ENCODE measurements around the gene GDAP2.

The GDAP2 gene

GRCh38 chr1:117843791-117844190 is 85.6 kb downstream of the GDAP2 start:
- DNase-seq (ENCODE audit: low read depth in 1 of 2, low spot score in 1 of 2): no peak

GRCh38 chr1:117842408-117843170 is 86.8 kb downstream of the GDAP2 start:
- DNase-seq (ENCODE audit: low read depth in 1 of 2, low spot score in 1 of 2): no peak

DNA sequence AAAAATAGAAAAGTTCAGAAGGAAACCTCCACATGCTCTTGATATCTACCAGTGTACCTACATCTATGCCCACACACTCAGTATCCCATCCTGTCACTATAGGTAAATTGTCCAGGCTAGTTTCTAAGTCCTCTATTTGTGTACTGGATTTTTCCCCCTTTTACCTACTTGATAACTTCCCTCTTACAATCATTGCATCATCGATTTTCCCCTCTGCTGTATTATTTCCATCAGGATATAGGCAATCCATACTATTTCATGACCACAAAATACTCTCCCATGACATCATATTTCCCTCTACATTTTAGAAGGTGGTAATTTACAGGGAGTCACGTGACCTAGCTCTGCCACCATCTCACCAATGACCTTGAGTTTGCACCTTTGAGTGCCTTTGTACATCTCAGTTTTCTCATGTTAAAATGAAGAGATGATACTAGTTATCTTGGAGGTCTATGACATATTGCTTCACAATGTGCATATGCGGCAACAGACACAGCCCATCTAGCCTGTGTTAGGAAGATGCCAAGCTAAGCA is 88.2 kb downstream of the GDAP2 start:
- no peak for DNase-seq (ENCODE audit: low read depth in 1 of 2, low spot score in 1 of 2)

GRCh38 chr1:117838911-117839310 is 90.5 kb downstream of the GDAP2 start:
- no peak for DNase-seq (ENCODE audit: low read depth in 1 of 2, low spot score in 1 of 2)

- no peak for DNase-seq (ENCODE audit: low read depth in 1 of 2, low spot score in 1 of 2)
Observed at GRCh38 chr1:117836069-117836468, 93.4 kb downstream of the GDAP2 start.

- no peak for DNase-seq (ENCODE audit: low read depth in 1 of 2, low spot score in 1 of 2)
Observed at GRCh38 chr1:117834416-117834815, 95.0 kb downstream of the GDAP2 start.

DNA sequence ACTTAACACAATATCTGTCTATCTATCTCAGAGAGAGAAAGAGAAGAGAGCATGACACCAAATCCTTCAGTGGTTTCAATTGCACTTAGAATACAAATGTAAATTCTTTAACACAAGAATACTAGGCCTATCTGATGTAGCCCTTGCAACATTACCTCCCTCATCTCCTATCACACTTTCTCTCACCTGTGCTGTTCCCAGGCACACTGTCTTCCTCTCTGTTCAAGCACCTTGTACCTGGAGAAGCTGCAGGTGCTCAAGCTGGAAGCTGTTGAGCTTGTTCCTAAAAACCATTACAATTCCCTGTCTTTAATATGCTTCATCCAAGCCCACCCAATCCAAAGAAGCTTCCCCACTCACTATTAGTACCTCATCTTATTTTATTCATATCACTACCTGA is 97.0 kb downstream of the GDAP2 start:
- DNase-seq (ENCODE audit: low read depth in 1 of 2, low spot score in 1 of 2): no peak

DNA sequence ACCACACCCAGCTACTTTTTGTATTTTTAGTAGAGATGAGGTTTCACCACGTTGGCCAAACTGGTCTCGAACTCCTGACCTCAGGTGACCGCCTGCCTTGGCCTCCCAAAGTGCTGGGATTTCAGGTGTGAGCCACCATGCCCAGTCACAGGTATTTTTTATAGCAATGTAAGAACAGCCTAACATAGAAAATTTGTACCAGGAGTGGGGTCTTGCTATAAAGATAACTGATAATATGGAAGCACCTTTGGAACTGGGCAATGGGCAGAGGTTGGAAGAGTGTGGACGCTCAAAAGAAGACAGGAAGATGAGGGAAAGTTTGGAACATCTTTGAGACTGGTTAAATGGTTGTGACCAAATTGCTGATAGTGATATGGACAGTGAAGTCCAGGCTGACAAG is 99.2 kb downstream of the GDAP2 start:
- DNase-seq (ENCODE audit: low read depth in 1 of 2, low spot score in 1 of 2): no peak

GRCh38 chr1:117828201-117828600 is 101.2 kb downstream of the GDAP2 start:
- DNase-seq (ENCODE audit: low read depth in 1 of 2, low spot score in 1 of 2): no peak

GRCh38 chr1:117826540-117827078 is 102.8 kb downstream of the GDAP2 start:
- no peak for DNase-seq (ENCODE audit: low read depth in 1 of 2, low spot score in 1 of 2)

DNA sequence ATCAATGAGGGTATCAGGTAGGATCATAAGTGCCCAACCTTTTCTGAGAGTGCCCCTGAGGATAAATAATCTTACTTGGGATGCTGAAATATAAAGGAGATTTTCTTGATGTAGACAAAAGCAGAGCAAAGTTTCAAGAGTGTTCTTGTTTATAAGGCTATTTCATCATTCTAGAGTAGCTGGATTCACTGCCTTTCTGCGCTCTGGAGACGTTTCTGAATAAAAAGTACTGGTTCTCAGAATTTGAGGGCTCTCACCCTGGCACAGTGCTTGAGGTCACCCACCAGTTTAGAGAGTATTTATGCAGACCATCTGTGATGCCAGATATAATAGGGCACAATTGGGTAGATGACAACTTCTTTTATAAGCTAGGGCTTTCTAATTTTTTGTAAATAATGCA is 103.3 kb downstream of the GDAP2 start:
- DNase-seq (ENCODE audit: low read depth in 1 of 2, low spot score in 1 of 2): no peak

DNA sequence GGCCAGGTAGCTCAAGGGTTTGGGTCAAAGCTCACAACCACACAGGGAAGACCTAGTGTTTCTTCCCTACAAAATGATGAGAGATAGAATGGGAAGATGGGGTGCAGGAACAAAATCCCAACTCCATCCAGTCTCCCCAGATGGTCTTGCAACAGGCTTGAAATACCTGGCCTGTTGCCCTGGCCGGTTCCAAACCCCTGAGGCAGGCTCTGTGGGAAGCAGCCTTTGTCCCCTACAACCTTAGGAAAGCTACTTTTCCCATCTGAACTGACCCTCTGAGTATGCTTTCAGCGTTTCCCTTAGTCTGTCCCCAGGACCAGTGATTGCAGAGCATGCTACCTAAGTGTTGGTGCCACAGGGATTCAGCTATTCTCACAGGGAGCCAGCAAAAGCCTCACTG is 104.0 kb downstream of the GDAP2 start:
- DNase-seq (ENCODE audit: low read depth in 1 of 2, low spot score in 1 of 2): no peak

GRCh38 chr1:117824616-117825015 is 104.8 kb downstream of the GDAP2 start:
- DNase-seq (ENCODE audit: low read depth in 1 of 2, low spot score in 1 of 2): no peak

- DNase-seq (ENCODE audit: low read depth in 1 of 2, low spot score in 1 of 2): no peak
Observed at GRCh38 chr1:117821774-117822482, 107.5 kb downstream of the GDAP2 start.

GRCh38 chr1:117821382-117821755 is 108.1 kb downstream of the GDAP2 start:
- no peak for DNase-seq (ENCODE audit: low read depth in 1 of 2, low spot score in 1 of 2)

DNA sequence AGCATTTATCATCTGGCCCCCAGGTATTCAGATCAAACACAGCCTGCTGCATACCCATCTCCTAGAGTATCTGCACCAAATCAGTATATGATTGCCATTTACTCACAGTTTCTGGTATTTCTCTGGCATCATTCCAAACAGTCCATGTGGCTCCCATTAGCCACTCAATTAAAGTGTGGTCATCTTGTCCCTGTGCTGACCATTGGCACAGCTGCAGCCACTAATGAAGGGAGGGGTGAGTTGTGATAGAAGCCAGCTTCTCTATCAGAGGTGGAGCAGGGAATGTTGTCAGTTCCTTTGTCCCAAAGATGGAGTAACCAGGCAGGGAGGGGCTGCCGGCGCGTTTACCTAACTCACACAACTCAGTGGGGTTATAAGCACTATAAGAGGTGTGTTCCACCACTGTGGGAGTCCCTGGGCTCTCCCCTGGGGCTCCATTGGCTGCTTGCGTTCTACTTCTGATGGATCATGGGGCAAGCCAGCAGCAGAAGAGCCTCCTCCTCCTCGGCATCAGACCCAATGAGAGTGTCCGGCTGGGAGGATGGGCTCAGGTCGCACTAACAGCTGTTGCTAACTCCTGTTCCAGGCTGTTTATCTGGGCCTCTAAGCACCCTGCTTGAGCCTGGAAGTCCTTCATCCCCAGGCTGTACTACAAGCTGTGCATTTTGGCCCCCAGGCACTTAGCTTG is 108.6 kb downstream of the GDAP2 start:
- no peak for DNase-seq (ENCODE audit: low read depth in 1 of 2, low spot score in 1 of 2)

DNA sequence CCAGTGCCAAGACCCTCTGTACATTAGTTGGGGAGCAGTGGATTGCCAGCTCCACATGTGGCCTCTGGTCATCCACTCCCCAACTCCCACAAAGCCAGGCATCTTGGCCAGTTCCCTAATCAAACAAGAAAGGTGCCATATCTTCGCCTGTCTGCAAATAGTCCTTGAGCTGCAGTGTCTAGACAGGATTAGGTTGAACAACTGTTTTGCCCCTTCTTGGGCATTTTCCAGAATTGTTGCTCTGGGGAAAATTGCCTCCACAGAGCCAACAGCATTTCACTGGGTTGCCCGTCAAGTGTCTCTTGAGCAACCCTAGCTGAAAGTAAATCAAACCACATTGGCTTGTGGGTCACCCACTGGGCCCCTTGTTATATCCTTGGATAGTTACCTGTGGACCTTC is 109.3 kb downstream of the GDAP2 start:
- no peak for DNase-seq (ENCODE audit: low read depth in 1 of 2, low spot score in 1 of 2)

- DNase-seq (ENCODE audit: low read depth in 1 of 2, low spot score in 1 of 2): no peak
Observed at GRCh38 chr1:117819301-117819700, 110.1 kb downstream of the GDAP2 start.

DNA sequence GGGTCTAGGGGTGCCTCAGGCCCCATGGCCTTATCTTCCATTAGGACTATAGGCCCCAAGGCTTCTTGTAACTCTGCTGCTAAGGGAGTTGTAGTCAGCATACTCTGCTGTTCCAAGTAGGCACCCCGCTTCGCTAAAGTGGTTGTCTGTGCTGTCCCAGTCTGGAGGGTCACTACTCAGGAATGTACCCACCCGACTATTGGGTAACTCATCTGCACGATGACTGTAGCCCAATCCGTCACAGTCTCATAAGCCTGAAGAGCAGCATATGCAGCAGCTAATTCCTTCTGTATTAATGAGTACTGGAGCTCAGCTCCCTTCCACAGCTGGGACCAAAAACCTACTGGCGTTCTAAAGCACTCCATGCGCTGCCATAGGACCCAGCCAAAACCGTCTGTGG is 111.0 kb downstream of the GDAP2 start:
- DNase-seq (ENCODE audit: low read depth in 1 of 2, low spot score in 1 of 2): no peak

GRCh38 chr1:117817629-117818028 is 111.8 kb downstream of the GDAP2 start:
- DNase-seq (ENCODE audit: low read depth in 1 of 2, low spot score in 1 of 2): no peak

- DNase-seq (ENCODE audit: low read depth in 1 of 2, low spot score in 1 of 2): no peak
Observed at GRCh38 chr1:117815926-117816325, 113.5 kb downstream of the GDAP2 start.

Measured in activated CD4-positive, alpha-beta T cell treated with anti-CD3 and anti-CD28 coated beads, Interleukin-2, amount 50 U/mL, for 24 hours (primary cell).